HuH-7 (cell line): ENCODE data around the gene DIAPH1.

Experiments
- DNase-seq: peaks from one replicate; pipeline ENCODE4 v3.0.0; 2011; ENCODE audit warnings: low spot score

Gene DIAPH1

DNA sequence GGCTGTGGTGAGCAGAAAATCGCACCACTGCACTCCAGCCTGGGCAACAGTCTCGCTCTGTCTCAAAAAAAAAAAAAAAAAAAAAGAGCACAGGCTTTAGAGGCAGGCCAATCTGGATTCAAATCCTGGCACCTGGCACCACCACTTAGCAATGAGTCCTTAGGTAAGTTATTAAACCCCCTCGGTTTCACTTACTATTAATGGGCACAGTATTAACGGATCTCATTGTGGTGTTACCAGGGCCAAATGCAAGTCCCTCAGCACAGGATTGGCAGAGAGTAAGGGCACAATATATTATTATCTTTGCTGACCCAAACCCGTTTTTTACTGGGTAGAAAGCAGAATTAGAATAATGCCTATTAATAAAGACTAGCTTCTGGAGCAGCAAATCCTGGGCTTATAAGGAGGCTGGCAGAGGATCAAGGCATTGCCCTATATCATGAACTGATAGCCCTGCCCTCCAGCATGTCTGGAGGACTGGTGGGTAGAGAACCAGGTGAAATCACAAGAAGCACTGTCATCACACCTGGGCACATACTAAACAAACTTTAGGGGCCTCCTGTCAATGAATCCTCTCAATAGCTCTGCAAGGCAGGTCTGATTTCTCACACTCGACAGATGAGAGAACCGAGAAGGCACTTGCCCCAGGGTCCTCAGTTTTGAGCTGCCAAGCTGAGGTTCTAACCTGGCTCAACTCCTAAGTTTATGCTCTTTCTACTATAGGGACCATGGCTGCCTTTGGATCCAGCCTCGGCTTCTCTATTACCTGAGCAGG is 112.2 kb downstream of the DIAPH1 start:
- no peak for DNase-seq

DNA sequence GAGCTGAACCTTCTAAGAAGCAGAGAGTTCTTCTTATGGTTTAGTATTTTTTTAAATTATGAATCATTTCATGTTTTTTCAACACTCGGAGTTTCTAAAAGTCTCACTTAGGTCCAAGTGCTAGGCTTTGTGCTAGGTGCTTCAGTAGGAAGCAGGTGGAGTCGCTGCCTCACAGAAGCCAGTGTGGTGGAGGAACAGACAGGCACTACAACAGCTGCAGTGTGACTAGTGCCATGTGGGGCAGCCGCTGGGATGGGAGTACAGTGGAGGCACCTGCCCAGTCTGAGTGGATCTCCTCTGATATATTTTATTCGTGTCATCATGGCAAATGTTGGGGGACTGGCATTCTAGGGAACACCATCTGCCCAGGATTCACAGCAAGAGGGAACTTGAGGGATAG is 114.6 kb downstream of the DIAPH1 start:
- DNase-seq: no peak

DNA sequence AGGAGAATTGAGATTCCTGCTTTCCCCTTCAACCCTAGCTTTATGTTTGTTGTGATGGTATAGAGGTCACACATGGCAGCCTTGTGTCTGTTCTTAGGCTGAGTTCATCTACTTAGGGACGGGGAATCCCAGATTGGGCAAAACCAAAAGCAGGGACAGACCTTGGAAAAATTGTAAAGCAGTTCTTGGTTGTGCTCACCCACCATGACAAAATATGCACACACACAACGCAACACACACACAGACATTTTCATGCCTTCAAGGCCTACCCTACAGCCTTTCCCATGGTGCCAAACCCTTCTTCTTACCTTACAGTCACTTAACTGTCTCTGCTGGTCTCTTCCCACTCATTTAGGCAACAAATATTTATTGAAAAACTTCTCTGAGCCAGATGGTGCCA is 115.1 kb downstream of the DIAPH1 start:
- DNase-seq: no peak

DNA sequence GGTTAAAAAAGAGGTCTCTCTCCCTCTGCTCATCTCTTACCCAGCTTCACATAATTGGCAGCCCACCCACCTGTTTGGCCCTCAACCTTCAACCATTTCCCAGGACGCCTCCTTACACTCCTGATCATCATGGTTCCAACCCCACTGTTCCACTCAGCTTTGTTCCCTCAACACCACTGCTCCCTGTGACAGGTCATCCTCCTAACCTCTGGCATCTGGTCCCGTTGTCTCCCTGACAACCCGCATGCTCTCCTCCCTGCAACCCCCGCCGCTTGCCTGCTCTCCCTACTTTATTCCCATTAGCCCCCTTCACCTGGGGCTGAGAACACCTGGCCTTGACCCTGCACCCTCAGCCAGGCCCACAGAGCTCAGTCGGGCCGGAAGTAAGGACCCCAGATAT is 117.0 kb downstream of the DIAPH1 start:
- DNase-seq: no peak

DNA sequence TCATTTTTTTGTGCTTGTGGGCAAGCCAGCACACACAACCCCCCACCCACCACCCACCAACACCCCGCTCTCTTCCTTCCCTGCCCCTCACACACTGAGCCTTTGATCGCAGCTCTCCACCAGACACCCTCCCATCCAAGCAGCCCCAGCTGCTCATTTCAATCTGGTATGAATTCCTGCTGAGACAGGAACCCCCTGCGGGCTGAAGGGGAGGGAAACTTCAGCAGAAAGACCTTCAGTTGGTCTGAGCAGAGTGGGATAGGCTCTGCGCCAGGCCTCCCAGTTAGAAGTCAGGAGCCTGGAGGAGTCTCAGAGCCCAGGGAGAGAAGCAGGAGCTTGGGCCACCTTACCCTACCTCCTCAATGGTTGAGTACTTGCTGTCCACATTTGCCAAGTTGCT is 122.8 kb downstream of the DIAPH1 start:
- no peak for DNase-seq

DNA sequence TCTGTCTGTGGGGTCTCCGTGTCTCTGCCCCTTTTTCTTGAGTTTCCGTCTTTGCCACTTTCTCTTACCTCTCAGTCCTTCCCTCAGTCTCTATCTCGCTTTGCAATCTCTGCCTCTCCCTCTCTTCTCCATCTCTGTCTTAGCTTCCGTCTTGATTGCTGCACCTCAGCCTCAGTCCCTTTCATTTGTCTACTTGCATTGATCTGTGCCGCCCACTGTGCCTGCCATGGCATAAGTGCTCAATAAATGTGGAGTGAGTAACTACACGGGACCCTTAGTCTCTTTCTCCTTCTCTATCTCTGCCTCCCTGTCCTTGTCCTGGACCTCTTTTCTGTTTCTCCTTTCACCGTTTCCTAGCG is 123.4 kb downstream of the DIAPH1 start:
- DNase-seq: no peak

DNA sequence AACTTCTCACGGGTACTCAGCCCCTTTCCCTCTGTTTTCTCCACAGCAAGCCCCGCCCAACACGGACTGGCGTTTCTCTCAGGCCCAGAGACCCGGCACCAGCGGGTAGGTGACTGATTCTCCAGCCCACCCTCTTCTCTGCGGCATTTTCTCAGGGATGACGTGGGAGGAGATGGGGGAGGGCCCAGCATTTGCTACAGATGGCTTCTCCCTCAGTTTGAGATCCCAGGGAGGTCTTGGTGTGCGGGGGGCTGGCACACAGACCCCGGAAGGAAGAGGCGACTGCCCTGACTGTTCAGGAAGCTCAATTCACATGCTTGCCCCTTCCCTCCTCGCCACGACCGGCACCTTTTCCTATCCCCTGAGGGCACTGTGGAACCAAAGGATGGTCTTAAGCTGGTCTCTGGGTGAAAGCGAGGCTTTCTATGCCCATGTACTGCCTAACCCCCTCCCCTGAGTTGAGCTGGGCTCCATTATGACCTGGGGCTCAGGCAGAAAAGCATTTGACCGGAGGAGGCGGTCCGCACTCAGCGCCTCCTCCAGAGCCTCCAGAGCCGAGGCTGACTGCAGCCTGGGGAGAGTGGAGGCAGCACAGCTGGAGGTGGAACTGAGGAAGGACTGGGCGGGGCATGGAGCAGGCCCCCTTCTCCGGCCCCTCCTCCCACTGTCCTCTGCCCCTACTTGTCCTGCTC is 123.9 kb downstream of the DIAPH1 start:
- no peak for DNase-seq

DNA sequence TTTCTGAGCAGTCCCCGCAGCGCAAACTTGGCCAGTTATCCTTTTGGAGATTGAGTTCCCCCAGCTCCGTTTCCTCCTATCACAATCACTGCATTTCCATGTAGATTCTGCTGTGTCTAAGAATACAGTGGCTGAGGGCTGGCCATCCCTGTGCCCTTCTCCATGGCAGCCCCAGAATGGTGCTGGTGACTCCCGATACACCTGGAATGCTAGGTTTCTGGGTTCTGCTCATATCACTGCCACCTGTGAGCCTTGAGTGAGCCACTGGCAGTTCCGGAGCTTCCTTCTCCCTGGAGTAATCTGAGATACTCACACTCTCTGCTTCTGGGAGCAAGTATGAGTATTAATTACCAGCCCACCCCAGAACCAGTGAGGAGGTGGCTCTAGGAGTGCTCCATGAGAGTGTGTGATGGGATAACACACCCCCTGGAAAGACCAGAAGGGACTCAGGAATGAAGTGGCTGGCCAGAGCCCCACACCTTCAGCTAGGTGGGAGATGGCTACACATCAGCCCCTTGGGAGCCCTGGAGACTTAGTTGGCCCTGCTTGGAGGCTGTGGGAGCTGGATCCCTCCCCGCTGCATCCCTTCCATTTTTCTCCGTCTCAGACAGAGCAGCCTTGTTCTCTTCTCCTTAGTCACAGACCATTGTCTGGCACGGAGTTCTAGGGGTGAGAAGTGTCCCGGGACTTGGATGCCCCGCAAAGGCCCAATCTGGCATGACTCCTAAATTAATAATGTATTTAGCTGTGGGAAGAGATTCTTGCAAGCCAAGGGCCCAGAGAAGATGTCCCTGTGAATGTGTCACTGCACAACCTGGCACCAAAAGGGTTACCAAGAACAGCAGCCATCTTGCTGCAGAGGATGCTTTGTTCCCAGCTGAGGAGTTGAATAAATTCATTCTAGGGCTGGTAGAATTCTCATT is 125.0 kb downstream of the DIAPH1 start:
- no peak for DNase-seq

DNA sequence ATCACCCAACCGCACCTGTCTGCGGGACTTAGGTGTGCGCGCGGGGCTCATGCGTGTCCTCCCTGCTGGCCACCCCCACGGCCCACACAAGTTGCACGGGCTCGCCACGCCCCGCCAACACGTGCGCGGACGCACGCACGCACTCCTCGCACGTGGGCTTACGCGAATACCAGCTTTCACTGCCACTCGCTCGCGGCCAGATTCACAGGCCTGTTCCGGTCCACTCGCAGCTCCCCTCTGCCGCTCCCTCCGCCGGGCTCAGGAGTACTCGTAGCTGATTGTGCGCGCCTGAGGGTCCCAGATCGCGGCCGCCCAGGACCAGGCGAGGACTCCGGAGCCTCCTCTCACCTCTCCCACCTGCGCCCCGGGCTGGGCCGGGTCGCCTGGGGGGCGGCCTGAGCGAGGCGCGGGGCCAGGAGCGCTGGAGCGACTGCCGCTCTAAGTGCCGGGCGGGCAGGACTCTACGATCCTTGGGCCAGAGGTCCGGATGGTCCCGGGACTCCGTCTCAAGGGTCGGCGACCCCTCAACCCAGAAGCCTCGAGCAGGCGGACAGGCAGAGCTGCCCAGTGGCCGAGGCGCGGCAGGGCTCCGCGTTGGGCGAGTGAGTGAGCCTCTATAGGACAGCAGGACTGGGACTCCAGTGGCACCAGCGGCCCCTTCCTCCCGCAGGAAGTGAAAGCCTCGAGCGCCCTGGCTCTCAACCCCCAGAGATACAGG is 126.5 kb downstream of the DIAPH1 start:
- DNase-seq: no peak

DNA sequence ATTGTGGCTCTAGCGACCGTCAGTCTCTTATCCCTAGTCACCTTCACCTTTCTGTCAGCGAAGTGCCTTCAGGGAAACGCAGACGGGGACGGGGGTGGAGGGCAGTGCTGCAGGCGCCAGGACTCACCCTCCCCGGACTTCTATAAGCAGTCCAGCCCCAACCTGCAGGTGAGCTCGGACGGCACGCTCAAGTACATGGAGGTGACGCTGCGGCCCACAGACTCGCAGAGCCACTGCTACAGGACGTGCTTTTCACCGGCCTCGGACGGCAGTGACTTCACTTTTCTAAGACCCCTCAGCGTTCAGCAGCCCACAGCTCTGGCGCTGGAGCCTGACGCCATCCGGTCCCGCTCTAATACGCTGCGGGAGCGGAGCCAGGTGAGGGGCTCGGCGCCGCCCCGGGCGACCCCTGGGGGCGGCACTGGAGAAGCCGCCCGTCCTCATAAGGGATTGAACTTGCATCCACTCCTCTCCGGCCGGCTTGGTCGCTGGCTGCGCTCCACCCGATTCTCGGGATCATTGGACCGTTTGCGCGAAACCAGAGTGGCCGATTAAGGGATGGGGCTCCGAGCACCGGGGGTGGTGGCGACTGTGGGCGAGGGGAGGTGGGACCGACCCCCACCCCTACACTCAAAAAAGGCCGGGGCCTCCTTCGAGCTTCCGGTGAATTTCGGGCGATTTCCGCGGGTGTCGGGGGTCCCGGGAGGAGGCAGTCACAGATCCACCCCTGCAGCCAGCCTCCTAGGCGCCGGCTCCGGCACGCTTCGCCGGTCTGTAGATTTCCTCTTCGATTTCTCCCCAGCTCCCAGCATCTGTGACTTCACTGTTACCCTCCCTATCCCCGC is 127.3 kb downstream of the DIAPH1 start:
- DNase-seq: no peak

DNA sequence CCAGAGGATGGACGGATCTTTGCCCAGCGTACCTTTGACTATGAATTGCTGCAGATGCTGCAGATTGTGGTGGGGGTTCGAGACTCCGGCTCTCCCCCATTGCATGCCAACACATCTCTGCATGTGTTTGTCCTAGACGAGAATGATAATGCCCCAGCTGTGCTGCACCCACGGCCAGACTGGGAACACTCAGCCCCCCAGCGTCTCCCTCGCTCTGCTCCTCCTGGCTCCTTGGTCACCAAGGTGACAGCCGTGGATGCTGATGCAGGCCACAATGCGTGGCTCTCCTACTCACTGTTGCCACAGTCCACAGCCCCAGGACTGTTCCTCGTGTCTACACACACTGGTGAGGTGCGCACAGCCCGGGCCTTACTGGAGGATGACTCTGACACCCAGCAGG is 128.0 kb downstream of the DIAPH1 start:
- no peak for DNase-seq

DNA sequence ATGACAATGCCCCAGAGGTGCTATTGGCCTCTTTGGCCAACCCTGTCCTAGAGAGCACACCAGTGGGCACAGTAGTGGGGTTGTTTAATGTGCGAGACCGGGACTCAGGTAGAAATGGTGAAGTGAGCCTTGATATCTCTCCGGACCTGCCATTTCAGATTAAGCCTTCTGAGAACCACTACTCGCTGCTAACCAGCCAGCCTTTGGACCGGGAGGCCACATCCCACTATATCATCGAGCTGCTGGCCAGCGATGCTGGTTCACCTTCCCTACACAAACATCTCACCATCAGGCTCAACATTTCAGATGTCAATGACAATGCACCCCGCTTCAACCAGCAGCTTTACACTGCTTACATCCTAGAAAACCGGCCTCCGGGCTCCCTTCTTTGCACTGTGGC is 128.5 kb downstream of the DIAPH1 start:
- no peak for DNase-seq

DNA sequence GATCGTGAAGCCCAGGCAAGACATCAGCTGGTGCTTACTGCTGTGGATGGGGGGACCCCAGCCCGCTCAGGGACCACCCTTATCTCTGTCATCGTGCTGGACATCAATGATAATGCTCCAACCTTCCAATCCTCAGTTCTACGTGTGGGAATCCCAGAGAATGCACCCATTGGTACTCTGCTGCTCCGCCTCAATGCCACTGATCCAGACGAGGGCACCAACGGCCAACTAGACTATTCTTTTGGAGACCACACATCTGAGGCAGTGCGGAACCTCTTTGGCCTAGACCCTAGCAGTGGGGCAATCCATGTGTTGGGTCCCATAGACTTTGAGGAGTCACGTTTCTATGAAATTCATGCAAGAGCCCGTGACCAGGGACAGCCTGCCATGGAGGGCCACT is 129.0 kb downstream of the DIAPH1 start:
- DNase-seq: no peak

DNA sequence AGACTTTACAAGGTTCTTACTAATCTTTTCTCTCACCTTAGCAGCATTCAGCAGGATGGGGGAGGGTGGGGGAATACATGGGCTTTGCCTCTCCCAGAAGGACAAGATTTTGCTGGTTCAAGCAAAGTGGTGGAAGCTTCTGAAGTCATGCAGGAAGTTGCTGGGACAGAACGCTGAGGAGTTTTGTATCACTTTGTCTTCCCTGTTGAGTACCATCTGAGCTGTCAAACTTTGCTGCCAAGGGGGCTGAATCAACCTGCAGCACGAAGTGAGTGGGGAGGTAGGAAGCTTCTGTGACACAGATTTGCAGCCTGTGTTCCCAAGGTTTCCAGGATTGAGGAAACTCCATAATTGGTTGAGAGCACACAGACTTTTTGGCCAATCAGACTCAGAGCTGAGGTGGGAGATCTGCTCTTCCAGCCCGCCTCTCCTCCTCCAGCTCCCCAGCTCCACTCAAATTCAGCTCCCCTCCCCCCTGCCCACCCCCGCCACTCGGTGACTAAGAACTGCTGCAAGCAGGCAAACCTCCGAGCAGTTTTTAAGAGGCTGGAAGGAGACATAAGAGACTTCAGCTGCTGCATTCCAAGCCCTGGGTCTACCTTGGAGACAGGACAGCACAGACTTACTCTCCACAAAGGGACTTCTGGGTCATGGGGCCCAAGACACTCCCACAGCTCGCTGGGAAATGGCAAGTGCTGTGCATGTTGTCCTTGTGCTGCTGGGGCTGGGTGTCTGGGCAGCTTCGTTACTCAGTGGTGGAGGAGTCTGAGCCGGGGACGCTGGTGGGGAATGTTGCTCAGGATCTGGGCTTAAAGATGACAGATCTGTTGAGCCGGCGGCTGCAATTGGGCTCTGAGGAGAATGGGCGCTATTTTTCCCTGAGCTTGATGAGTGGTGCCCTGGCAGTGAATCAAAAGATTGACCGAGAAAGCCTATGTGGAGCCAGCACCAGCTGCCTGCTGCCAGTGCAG is 129.9 kb downstream of the DIAPH1 start, which contains the start of gene PCDHGC5:
Gene PCDHGC5 (plus strand): TSS at position 491 of the 971 bp plus-strand sequence. CDS start 160 bp downstream, at position 651.
- DNase-seq: no peak

DNA sequence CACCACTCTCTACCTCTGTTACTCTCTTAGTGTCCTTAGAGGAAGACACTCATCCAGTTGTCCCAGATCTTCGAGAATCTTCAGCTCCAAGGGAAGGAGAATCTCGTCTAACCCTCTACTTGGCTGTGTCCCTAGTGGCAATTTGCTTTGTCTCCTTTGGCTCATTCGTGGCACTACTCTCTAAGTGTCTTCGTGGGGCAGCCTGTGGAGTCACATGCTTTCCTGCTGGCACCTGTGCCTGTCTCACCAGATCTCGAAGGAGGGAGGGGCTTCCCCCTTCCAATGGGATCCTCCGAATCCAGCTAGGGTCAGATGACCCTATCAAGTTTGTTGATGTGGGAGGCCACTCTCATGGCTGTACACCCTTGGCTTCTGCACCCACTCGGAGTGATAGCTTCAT is 131.7 kb downstream of the DIAPH1 start:
- no peak for DNase-seq

DNA sequence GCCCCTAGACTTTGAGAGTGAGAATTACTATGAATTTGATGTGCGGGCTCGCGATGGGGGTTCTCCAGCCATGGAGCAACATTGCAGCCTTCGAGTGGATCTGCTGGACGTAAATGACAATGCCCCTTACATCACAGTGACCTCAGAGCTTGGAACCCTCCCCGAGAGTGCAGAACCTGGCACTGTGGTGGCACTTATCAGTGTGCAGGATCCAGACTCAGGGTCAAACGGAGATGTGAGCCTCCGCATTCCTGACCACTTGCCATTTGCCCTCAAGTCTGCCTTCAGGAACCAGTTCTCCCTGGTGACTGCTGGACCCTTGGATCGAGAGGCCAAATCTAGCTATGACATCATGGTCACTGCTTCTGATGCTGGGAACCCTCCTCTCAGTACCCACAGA is 132.7 kb downstream of the DIAPH1 start:
- no peak for DNase-seq

DNA sequence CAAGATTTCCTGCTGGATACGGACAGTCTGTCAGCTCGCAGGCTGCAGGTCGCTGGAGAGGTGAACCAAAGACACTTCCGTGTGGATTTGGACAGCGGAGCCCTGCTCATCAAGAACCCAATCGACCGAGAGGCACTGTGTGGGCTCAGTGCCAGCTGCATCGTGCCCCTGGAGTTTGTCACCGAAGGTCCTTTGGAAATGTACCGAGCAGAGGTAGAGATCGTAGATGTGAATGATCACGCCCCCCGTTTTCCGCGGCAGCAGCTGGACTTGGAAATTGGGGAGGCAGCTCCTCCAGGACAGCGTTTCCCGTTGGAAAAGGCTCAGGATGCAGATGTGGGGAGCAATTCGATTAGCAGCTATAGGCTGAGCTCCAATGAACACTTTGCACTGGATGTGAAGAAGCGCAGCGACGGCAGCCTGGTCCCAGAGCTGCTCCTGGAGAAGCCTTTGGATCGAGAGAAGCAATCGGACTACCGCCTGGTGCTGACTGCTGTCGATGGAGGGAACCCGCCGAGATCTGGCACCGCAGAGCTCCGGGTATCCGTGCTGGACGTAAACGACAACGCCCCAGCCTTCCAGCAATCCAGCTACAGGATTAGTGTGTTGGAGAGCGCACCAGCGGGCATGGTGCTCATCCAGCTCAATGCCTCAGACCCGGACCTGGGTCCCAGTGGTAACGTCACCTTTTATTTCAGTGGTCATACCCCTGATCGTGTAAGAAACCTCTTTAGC is 133.3 kb downstream of the DIAPH1 start:
- DNase-seq: no peak

DNA sequence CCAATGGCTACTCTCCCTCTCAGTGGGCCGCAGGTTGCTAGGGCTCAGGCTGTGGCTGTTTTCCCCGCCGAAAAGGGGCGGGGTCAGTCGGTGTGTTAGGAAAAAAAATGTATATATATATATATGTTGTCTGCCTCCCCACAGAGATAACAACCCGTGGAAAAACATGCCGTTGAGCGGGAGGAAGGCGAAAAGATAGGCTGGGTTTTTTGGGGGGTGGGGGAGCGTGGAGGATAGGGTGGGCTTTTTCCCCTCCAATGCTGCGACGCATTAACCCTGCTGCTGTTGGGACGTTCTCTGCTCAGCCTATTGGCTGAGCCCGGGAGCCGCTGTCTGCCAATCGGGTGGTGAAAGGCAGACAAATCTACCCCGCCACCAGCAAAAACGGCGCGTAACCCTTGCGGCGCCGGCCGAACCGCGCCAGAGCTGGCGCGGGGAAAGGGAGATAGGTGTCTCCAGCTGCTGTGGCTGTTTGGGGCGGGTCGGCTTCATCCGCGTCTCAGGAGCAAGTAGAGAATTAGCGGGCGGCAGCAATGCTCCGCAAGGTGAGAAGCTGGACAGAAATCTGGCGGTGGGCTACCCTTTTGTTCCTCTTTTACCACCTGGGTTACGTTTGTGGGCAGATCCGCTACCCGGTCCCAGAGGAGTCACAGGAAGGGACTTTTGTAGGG is 134.0 kb downstream of the DIAPH1 start, which contains the start of gene PCDHGC4:
Gene PCDHGC4 (plus strand): TSS at position 390 of the 671 bp plus-strand sequence. CDS start 144 bp downstream, at position 534.
- DNase-seq: no peak

DNA sequence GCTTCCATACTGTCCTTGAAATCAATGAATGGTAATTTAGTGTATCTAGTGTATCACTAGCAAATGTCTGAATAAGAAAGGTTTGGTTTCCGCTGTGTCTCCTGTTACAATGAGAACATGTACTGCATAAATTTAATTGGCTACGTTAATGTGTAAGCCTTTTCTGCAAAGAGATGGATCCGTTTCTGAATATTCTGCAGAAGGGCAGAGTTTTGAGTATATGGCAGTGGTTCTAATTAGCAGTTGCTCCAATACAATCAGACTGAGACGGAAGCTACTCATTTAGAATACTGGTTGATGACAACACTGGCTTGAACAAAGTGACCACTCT is 134.5 kb downstream of the DIAPH1 start:
- DNase-seq: no peak
